A673 (cell line): ENCODE measurements around the gene PRAMEF14. TPM values are rescaled to one million over a fixed set of nuclear protein-coding genes. Genes with fewer than 3 reads are reported as not detected.
"Not testable (repeated sequence)": the region's sequence is repeated elsewhere in the genome, so short reads cannot be mapped to it uniquely, and the experiment has no call there.

Experiments
- BruUV-seq: library from RNA; stranded (reverse); fragments of 400-500 nt; replicated peaks from 2 replicates; lab custom pipeline; 2021; lab: Mats Ljungman, UMichigan
- CTCF ChIA-PET: fragments of 300-600 bp; sonication (Branson Sonifier 250); formaldehyde crosslinking; loops from one replicate; lab custom pipeline; 2022; ENCODE audit warnings: antibody characterized with exemption; lab: Charles Lee
- POLR2A ChIA-PET: fragments of 300-600 bp; sonication (Branson Sonifier 250); formaldehyde crosslinking; loops from one replicate; lab custom pipeline; 2022; ENCODE audit warnings: antibody characterized with exemption; ENCODE audit not compliant: low non-redundant PET; lab: Charles Lee
- DNase-seq: peaks from one replicate; pipeline ENCODE4 v3.0.0-alpha.2; 2015; ENCODE audit warnings: low spot score
- H3K27ac ChIP-seq: fragments of 200-600 bp; sonication (generic); 2 replicates; pipeline ENCODE4 v1.5.1; 2016; ENCODE audit warnings: mixed run types, low read depth, mild to moderate bottlenecking, mixed read lengths, antibody characterized with exemption, low read length; ENCODE audit not compliant: poor library complexity, severe bottlenecking
- H3K27me3 ChIP-seq: fragments of 200-600 bp; sonication (generic); replicated peaks from 2 replicates; pipeline ENCODE4 v1.6.1; 2017; ENCODE audit warnings: mixed run types, low read depth, mild to moderate bottlenecking, mixed read lengths, antibody characterized with exemption, low read length; ENCODE audit not compliant: insufficient read depth, poor library complexity
- H3K36me3 ChIP-seq: fragments of 200-600 bp; sonication (generic); 2 replicates; pipeline ENCODE4 v1.6.1; 2016; ENCODE audit warnings: mixed run types, mild to moderate bottlenecking, mixed read lengths, antibody characterized with exemption, low read length; ENCODE audit not compliant: insufficient read depth, poor library complexity, severe bottlenecking
- H3K4me1 ChIP-seq: fragments of 200-600 bp; sonication (generic); 2 replicates; pipeline ENCODE4 v1.6.1; 2017; ENCODE audit warnings: mixed run types, mild to moderate bottlenecking, mixed read lengths, antibody characterized with exemption, low read length; ENCODE audit not compliant: insufficient read depth, poor library complexity, severe bottlenecking
- H3K4me3 ChIP-seq: fragments of 200-600 bp; sonication (generic); 2 replicates; pipeline ENCODE4 v1.5.1; 2016; ENCODE audit warnings: low read depth, mixed run types, mild to moderate bottlenecking, mixed read lengths, low read length; ENCODE audit not compliant: poor library complexity, severe bottlenecking
- H3K9me3 ChIP-seq: fragments of 200-600 bp; sonication (generic); 2 replicates; pipeline ENCODE4 v1.6.1; 2016; ENCODE audit warnings: mixed run types, low read depth, mild to moderate bottlenecking, mixed read lengths, antibody characterized with exemption, low read length; ENCODE audit not compliant: poor library complexity, severe bottlenecking
- CTCF ChIP-seq: fragments of 300-800, 200-600 bp; sonication (generic); conservative IDR thresholded peaks from 2 replicates; pipeline ENCODE4 v1.5.1; 2017; ENCODE audit warnings: low read depth, mild to moderate bottlenecking, antibody characterized with exemption, low read length, moderate library complexity, mixed read lengths
- intact Hi-C: fragments of 100-400 bp; cut with micrococcal nuclease; formaldehyde crosslinking; loops from one replicate; pipeline ENCODE4 v1.10.0; 2022; ENCODE audit not compliant: unreplicated experiment
- total RNA-seq: library from RNA; stranded (reverse); gene quantifications from 2 replicates; pipeline ENCODE4 v1.2.3, GENCODE V29; 2021

PRAMEF14 gene
- total RNA-seq, 1 experiment from 2014 or later, result not detected

DNA sequence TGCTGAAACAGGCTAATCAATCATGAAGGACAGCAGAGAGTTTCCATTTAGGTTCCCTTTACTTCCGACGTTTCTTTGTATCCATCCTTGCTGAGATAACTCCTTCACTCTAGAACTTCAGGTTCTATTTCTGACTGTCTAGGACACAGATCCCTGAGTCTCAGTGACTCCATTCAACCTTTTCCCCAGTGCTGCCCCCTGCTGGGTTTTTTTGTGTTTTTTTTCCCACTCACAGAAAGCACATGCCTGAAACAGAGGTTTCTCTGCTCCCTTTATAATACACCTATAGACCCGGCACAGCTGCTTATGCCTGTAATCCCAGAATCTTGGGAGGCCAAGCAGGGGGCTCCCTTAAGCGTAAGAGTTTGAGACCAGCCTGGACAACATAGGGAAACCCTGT lies 21.6 kb upstream of the PRAMEF14 start:
- BruUV-seq, result not testable (repeated sequence)
- DNase-seq, result peak; percentile 44

DNA sequence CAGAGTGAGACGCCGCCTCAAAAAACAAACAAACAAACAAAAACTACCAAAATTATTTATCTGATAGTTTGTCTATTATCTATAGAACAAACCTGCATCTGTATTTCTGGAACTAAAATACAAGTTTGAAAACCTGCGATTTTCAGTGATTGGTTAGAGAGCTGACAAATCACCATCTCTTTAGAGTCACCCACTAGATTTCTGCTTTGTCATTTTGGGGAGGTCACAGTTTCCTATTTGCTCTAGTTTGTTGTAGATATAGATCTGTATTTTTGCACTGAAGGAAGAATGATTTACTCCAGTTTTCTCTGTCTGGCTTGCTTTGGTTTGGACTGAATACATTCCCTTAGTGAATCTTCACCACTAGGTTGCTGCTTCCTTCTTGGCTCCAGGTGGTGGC lies 19.6 kb upstream of the PRAMEF14 start:
- H3K9me3 ChIP-seq, H3K4me3 ChIP-seq, POLR2A ChIA-PET, H3K27me3 ChIP-seq, H3K36me3 ChIP-seq, H3K4me1 ChIP-seq, BruUV-seq, intact Hi-C loops, CTCF ChIA-PET, DNase-seq, H3K27ac ChIP-seq: not testable (repeated sequence)

More for the DNA sequence above, 21.6 kb upstream of the PRAMEF14 start:
- H3K27ac ChIP-seq, POLR2A ChIA-PET, H3K9me3 ChIP-seq, H3K4me3 ChIP-seq, intact Hi-C loops, H3K4me1 ChIP-seq, CTCF ChIA-PET, H3K36me3 ChIP-seq, H3K27me3 ChIP-seq: not testable (repeated sequence)
- peak; percentile 29; the same call in 1 of the 2 replicates for TF ChIP-seq CTCF

DNA sequence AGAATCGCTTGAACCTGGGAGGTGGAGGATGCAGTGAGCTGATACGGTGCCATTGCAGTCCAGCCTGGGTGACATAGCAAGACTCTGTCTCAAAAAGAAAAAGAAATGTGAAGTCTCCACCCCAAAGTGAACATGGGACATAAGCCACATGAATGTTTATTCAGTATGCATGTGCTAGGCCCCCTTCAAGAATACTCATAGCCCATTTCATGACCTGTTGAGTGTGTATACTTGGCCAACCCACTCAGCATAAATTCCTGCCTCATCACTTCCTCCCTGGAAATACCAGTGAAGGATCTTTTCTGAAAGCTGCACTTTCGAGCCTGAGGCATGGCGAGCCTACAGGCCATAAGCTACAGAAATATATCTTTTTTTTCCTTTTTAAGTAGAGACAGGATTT lies 18.0 kb upstream of the PRAMEF14 start:
- POLR2A ChIA-PET, H3K27ac ChIP-seq, DNase-seq, H3K27me3 ChIP-seq, intact Hi-C loops, CTCF ChIA-PET, H3K4me1 ChIP-seq, H3K36me3 ChIP-seq, H3K9me3 ChIP-seq, H3K4me3 ChIP-seq, BruUV-seq: not testable (repeated sequence)

DNA sequence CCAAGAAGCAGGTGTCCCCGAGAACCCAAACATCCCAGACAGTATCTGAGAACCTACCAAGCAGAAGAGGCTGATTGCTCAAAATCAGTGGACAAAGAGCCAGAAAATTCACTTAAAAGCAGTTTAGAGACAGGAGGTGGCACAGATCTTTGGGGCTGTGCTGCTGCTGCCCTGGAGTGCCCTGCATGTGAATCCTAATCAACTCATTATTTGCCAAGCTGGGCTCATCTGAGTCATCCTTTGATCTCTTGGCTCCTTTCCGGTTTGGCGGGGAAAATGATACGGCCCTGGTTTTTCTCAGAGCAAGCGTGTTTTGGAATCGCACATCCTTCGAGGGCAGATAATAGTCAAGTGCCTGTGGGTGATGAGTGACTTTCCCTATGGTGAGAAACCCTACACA lies 15.4 kb upstream of the PRAMEF14 start:
- CTCF ChIA-PET, H3K4me1 ChIP-seq, H3K27me3 ChIP-seq, intact Hi-C loops, POLR2A ChIA-PET, H3K36me3 ChIP-seq, H3K27ac ChIP-seq, H3K4me3 ChIP-seq, H3K9me3 ChIP-seq, BruUV-seq, DNase-seq: not testable (repeated sequence)

DNA sequence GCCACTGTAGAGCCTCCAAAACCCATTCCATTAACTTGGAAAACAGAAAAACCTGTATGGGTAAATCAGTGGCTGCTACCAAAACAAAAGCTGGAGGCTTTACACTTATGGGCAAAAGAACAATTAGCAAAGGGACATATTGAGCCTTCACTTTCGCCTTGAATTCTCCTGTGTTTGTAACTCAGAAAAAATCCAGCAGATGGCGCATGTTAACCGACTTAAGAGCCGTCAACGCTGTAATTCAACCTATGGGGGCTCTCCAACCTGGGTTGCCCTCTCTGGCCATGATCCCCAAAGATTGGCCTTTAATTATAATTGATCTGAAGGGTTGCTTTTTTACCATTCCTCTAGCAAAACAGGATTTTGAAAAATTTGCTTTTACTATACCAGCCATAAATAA lies 9.8 kb upstream of the PRAMEF14 start:
- CTCF ChIA-PET, H3K4me3 ChIP-seq, BruUV-seq, H3K4me1 ChIP-seq, POLR2A ChIA-PET, H3K27ac ChIP-seq, H3K36me3 ChIP-seq, H3K27me3 ChIP-seq, H3K9me3 ChIP-seq, intact Hi-C loops: not testable (repeated sequence)
- DNase-seq, result peak; percentile 59

- CTCF ChIA-PET, BruUV-seq, intact Hi-C loops: not testable (repeated sequence)
Observed at GRCh38 chr1:13354475-13354874, 7.5 kb upstream of the PRAMEF14 start.

GRCh38 chr1:13353476-13353875 lies 6.5 kb upstream of the PRAMEF14 start:
- intact Hi-C loops, H3K36me3 ChIP-seq, DNase-seq, H3K27me3 ChIP-seq, H3K27ac ChIP-seq, H3K4me1 ChIP-seq, H3K4me3 ChIP-seq, H3K9me3 ChIP-seq, POLR2A ChIA-PET, BruUV-seq, CTCF ChIA-PET: not testable (repeated sequence)

More at GRCh38 chr1:13354475-13354874, 7.5 kb upstream of the PRAMEF14 start:
- DNase-seq, H3K4me1 ChIP-seq, POLR2A ChIA-PET, H3K27ac ChIP-seq, H3K9me3 ChIP-seq, H3K36me3 ChIP-seq, H3K27me3 ChIP-seq, H3K4me3 ChIP-seq: not testable (repeated sequence)
